OCI-LY1 (cell line): ENCODE results near the gene BSPRY.
A peak's percentile ranks its signal among the peaks of the same experiment; 100 is the strongest.
"Not testable (repeated sequence)": the region's sequence is repeated elsewhere in the genome, so short reads cannot be mapped to it uniquely, and the experiment has no call there.

Source experiments
- H2AFZ ChIP-seq: fragments of 200-600 bp; sonication (generic), shearing (Covaris generic); 2 replicates; pipeline ENCODE4 v1.6.0; 2014; ENCODE audit warnings: antibody characterized with exemption, mild to moderate bottlenecking, low read length
- H3F3A ChIP-seq: fragments of 200-600 bp; sonication (generic), shearing (Covaris generic); 2 replicates; pipeline ENCODE4 v1.6.0; 2014; ENCODE audit warnings: mild to moderate bottlenecking, antibody characterized with exemption, low read length, moderate library complexity; ENCODE audit not compliant: insufficient read depth
- H3K27ac ChIP-seq: fragments of 200-600 bp; sonication (generic); 2 replicates; pipeline ENCODE4 v1.5.1; 2014; ENCODE audit warnings: low read length, mixed run types, mild to moderate bottlenecking, low read depth; ENCODE audit not compliant: poor library complexity, severe bottlenecking
- H3K27me3 ChIP-seq: fragments of 200-600 bp; sonication (generic); 2 replicates; pipeline ENCODE4 v1.6.0; 2014; ENCODE audit warnings: antibody characterized with exemption, mild to moderate bottlenecking, low read length, moderate library complexity; ENCODE audit not compliant: insufficient read depth
- H3K36me3 ChIP-seq: fragments of 200-600 bp; sonication (generic); 2 replicates; pipeline ENCODE4 v1.6.1; 2014; ENCODE audit warnings: mild to moderate bottlenecking, antibody characterized with exemption, low read length, moderate library complexity, mixed read lengths; ENCODE audit not compliant: insufficient read depth
- H3K4me1 ChIP-seq: fragments of 200-600 bp; sonication (generic); 2 replicates; pipeline ENCODE4 v1.5.1; 2014; ENCODE audit warnings: mild to moderate bottlenecking, low read length, moderate library complexity; ENCODE audit not compliant: insufficient read depth, severe bottlenecking
- H3K4me2 ChIP-seq: fragments of 200-600 bp; sonication (generic), shearing (Covaris generic); 2 replicates; pipeline ENCODE4 v1.6.1; 2014; ENCODE audit warnings: low read length
- H3K4me3 ChIP-seq: fragments of 200-600 bp; sonication (generic); 2 replicates; pipeline ENCODE4 v1.5.1; 2014; ENCODE audit warnings: low read length, low read depth, mild to moderate bottlenecking, mixed read lengths; ENCODE audit not compliant: poor library complexity, severe bottlenecking
- H3K79me2 ChIP-seq: fragments of 200-600 bp; shearing (Covaris generic); 2 replicates; pipeline ENCODE4 v1.6.1; 2016; ENCODE audit warnings: mixed run types, low read length, mixed read lengths; ENCODE audit not compliant: insufficient read depth
- H3K9ac ChIP-seq: fragments of 200-600 bp; sonication (generic), shearing (Covaris generic); 2 replicates; pipeline ENCODE4 v1.6.1; 2014; ENCODE audit warnings: mild to moderate bottlenecking, low read length, mixed read lengths
- H3K9me2 ChIP-seq: fragments of 200-600 bp; sonication (generic), shearing (Covaris generic); 2 replicates; pipeline ENCODE4 v1.6.1; 2014; ENCODE audit warnings: low read depth, mild to moderate bottlenecking, low read length, mixed read lengths
- H3K9me3 ChIP-seq: fragments of 200-600 bp; shearing (Covaris generic); 2 replicates; pipeline ENCODE4 v1.6.1; 2014; ENCODE audit warnings: low read length, mixed read lengths
- H4K20me1 ChIP-seq: fragments of 200-600 bp; sonication (generic), shearing (Covaris generic); 2 replicates; pipeline ENCODE4 v1.6.0; 2016; ENCODE audit warnings: mild to moderate bottlenecking, low read length; ENCODE audit not compliant: insufficient read depth
- EZH2 ChIP-seq: fragments of 200-600 bp; sonication (generic), shearing (Covaris generic); IDR thresholded peaks from 2 replicates; pipeline ENCODE4 v1.8.0; 2017; ENCODE audit warnings: borderline replicate concordance, mixed run types, mild to moderate bottlenecking, antibody characterized with exemption, low read length, moderate library complexity, mixed read lengths
- TF ChIP-seq, protein P1 (sequence below): fragments of 200-600 bp; sonication (generic), shearing (Covaris generic); IDR thresholded peaks from 2 replicates; pipeline ENCODE4 v1.5.1; 2017; ENCODE audit warnings: mild to moderate bottlenecking, antibody characterized with exemption, low read length, moderate library complexity, mixed read lengths

Gene BSPRY

DNA sequence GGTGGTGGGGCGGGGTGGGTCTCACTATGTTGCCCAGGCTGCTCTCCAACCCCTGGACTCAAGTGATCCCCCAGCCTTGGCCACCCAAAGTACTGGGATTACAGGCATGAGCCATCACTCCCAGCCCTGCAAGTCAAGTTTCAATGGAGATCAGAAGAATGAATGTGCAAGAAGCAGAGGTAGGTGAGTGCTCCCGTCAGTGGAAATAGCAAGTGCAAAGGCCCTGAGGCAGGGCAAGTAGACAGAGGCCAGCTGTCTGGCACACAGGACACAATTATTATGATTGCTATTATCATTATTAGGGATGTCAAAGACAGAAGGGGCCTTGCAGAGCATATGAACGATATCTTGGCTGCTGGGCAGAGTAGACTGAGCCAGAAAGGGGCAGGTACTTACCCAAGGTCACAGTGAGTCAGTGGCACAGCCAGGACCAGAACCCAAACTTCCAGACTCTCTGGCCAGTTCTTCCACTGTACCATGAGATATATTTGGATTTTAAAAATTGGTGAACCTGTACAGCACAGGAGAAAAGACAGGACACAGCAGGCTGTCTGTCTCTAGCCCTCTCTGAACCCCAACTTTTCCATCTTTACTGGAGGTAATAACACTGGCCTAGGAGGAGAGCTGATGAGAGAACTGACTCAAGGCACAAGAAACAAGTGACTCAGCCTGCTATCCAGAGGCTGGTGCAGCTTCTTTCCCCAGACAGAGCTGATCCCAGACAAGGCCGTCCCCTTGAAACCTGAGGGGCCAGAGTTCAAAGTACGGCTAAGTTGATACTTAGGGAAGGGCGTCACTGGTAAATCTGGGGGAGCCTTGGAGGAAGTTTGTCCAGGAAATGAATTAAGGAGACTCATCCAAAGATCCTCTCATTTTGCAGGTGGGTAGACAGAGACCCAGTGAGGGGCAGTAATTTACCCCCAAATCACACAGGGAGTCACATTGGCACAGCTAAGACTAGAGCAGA lies 26.0 kb downstream of the BSPRY start:
- Histone ChIP-seq H2AFZ (no peak overlapping the region), H3K27me3 (no peaks in the 10 kb centered on the region), H3F3A (no peaks in the 10 kb centered on the region), H3K4me3 (peak overlapping the region; percentile 85), H4K20me1 (no peaks in the 10 kb centered on the region), H3K9ac (peak overlapping the region; percentile 81), H3K9me3 (no peaks in the 10 kb centered on the region), H3K4me1 (peaks cover 17% of the 10 kb centered on the region), H3K9me2 (no peaks in the 10 kb centered on the region), H3K4me2 (peak overlapping the region; percentile 87), H3K36me3 (peaks cover 33% of the 10 kb centered on the region), H3K79me2 (no peaks in the 10 kb centered on the region), H3K27ac (peak overlapping the region; percentile 15)
- TF ChIP-seq EZH2: no peak
- TF ChIP-seq, protein P1, sequence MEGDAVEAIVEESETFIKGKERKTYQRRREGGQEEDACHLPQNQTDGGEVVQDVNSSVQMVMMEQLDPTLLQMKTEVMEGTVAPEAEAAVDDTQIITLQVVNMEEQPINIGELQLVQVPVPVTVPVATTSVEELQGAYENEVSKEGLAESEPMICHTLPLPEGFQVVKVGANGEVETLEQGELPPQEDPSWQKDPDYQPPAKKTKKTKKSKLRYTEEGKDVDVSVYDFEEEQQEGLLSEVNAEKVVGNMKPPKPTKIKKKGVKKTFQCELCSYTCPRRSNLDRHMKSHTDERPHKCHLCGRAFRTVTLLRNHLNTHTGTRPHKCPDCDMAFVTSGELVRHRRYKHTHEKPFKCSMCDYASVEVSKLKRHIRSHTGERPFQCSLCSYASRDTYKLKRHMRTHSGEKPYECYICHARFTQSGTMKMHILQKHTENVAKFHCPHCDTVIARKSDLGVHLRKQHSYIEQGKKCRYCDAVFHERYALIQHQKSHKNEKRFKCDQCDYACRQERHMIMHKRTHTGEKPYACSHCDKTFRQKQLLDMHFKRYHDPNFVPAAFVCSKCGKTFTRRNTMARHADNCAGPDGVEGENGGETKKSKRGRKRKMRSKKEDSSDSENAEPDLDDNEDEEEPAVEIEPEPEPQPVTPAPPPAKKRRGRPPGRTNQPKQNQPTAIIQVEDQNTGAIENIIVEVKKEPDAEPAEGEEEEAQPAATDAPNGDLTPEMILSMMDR: no peak

DNA sequence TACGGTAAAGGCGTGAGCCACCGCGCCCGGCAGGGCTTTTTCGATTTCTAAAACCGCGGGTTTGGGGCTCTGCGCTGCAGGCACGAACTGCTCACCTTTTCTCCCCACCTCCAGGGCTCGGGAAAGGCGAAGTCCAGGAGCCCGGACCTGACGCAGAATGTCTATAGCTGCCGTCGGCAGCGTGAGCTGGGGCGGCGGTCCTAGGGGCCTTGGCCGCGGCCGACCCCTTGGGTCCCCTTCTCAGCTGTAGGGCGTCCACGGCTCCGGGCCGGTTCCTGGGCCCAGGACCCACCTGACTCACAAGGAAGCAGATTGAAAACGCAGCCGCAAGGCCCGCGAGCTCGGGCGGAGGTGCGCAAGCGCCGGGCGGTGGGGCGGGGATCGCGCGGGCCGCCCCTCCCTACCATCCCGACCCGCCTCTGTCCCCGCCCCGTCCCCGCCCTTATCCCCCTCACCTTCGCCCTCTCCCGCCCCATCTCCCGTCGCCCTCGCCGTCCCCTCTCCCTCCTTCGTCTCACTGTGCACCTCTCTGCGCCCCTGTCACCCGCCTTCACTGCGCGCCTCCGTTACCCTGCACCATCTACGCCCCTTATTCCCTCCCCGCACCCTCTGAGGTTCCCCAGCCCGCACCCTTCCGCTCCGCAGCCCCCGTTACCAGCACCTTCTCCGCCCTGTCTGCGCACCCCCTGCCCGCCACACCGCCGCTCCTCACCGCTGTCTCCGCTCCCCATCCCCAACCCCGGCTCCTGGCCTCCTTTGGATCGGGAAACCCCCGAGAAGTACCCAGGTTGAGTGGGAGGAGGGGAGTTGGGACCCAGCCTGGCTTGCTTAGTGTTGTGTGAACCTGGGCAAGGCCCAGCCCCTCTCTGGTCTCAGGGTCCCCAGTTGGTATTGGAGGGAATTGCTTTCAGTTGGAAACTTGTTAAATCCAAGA lies 27.6 kb downstream of the BSPRY start, which contains the start of gene HDHD3:
HDHD3 (minus strand) TSS at position 353 of the 934 bp plus-strand sequence. CDS start 2,632 bp downstream, outside the sequence.
- TF ChIP-seq, protein P1: no peak
- TF ChIP-seq EZH2: no peak
- peak within 1 kb of the TSS; percentile 87 for H3K4me2 ChIP-seq
- peaks cover 26% of the 10 kb centered on the region for H3K4me1 ChIP-seq
- no peaks in the 10 kb centered on the region for H3K79me2 ChIP-seq
- peak within 1 kb of the TSS; percentile 82 for H2AFZ ChIP-seq
- peak within 1 kb of the TSS; percentile 81 for H3K9ac ChIP-seq
- no peaks in the 10 kb centered on the region for H3K27me3 ChIP-seq
- peak within 1 kb of the TSS; percentile 85 for H3K4me3 ChIP-seq
- no peaks in the 10 kb centered on the region for H3K9me3 ChIP-seq
- no peaks in the 10 kb centered on the region for H4K20me1 ChIP-seq
- H3K27ac ChIP-seq: peak within 1 kb of the TSS; percentile 60
- H3K9me2 ChIP-seq: no peaks in the 10 kb centered on the region
- H3F3A ChIP-seq: no peaks in the 10 kb centered on the region
- H3K36me3 ChIP-seq: peaks cover 33% of the 10 kb centered on the region

DNA sequence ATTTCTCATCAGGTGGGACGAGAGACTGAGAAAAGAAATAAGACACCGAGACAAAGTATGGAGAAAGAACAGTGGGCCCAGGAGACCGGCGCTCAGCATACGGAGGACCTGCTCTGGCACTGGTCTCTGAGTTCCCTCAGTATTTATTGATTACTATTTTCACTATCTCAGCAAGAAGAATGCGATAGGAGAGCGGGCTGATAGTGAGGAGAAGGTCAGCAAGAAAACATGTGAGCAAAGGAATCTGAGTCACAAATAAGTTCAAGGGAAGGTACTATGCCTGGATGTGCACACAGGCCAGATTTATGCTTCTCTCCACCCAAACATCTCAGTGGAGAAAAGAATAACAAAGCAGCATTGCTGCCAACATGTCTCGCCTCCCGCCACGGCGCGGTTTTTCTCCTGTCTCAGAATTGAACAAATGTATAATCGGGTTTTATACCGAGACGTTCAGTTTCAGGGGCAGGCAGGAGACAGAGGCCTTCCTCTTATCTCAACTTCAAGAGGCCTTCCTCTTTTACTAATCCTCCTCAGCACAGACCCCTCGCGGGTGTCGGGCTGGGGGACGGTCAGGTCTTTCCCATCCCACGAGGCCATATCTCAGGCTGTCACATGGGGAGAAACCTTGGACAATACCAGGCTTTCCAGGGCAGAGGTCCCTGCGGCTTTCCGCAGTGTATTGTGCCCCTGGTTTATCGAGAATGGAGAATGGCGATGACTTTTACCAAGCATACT lies 29.9 kb downstream of the BSPRY start:
- H3K79me2 ChIP-seq, H2AFZ ChIP-seq, H3K4me3 ChIP-seq, H4K20me1 ChIP-seq, H3K9me3 ChIP-seq, H3F3A ChIP-seq, H3K27me3 ChIP-seq, H3K9me2 ChIP-seq, H3K36me3 ChIP-seq, H3K27ac ChIP-seq, H3K9ac ChIP-seq, H3K4me2 ChIP-seq: not testable (repeated sequence)
- peaks cover 26% of the 10 kb centered on the region for H3K4me1 ChIP-seq

DNA sequence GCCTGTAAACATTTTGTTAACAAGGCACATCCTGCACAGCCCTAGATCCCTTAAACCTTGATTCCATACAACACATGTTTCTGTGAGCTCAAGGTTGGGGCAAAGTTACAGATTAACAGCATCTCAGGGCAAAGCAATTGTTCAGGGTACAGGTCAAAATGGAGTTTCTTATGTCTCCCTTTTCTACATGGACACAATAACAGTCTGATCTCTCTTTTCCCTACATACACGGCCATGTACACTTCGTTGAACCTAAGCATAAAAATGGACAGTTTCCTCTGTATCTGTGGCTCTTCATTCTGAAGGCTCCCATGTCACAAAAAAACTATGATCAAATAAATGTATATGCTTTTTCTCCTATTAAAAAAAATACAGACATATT lies 30.5 kb downstream of the BSPRY start:
- H3K4me2 ChIP-seq, H3K9me3 ChIP-seq, H3K79me2 ChIP-seq, H3K36me3 ChIP-seq, H3K4me3 ChIP-seq, H4K20me1 ChIP-seq, H3K9me2 ChIP-seq, H3F3A ChIP-seq, H3K9ac ChIP-seq, H3K27me3 ChIP-seq, H2AFZ ChIP-seq: not testable (repeated sequence)
- peak overlapping the region; percentile 17 for H3K27ac ChIP-seq
- H3K4me1 ChIP-seq: peaks cover 26% of the 10 kb centered on the region
